Stimulated activated CD8-positive, alpha-beta memory T cell treated with anti-CD3 and anti-CD28 coated beads, Interleukin-12 subunit alpha, Interleukin-12 subunit beta, amount 100 ng/mL, for 4 hours (primary cell): ENCODE results near the gene CISD3.

Experiments used
- DNase-seq: peaks from one replicate; pipeline ENCODE4 v3.0.0-alpha.2; 2020; ENCODE audit warnings: low read depth

The CISD3 gene, protein sequence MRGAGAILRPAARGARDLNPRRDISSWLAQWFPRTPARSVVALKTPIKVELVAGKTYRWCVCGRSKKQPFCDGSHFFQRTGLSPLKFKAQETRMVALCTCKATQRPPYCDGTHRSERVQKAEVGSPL

DNA sequence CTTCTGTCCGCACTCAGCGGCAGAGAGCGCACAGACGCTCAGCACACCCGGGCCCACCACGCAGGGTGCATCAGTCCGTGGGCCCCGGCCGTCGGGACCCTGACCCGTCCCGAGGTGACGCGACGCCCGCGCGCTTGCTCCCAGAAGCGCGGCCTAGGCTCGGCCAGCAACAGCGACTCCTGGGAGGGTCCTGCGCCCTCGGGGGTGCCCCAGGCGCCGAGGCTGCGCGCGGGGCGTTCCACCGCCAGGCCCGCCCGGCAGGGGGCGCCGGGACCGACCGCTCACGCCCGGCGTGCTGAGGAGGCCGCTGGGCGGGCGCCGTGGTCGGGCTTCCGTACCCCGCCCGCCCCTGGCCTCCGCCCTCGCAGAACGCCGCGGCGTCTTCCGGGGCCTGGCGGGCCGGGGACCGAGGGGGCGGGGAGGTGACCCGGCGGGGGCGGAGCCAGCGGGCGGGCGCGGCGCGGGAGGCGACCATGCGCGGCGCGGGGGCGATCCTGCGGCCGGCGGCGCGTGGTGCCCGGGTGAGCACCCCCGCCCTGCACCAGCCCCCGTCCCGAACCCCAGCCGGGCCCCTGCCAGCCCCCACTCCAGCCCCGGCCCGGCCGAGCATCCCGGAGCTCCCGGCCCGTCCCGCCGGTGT is at the start of gene CISD3:
TSS of gene CISD3 (plus strand) at position 456 of the 640 bp plus-strand sequence. CDS start at position 474, 18 bp downstream.
- DNase-seq, result peak; percentile 82

DNA sequence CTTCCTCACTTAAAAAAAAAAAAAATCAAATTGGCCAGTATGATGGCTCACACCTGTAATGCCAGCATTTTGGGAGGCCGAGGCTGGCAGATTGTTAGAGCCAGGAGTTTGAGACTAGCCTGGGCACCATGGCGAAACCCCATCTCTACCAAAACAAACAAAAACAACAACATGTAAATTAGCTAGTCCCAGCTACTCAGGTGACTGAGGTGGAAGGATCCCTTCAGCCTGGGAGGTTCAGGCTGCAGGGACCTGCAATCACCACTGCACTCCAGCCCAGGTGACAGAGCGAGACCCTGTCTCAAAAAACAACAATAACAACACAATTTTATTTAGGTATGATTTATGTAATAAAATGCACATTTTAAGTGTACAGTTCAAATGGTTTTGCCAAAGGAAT is 49.0 kb upstream of the CISD3 start:
- no peak for DNase-seq

DNA sequence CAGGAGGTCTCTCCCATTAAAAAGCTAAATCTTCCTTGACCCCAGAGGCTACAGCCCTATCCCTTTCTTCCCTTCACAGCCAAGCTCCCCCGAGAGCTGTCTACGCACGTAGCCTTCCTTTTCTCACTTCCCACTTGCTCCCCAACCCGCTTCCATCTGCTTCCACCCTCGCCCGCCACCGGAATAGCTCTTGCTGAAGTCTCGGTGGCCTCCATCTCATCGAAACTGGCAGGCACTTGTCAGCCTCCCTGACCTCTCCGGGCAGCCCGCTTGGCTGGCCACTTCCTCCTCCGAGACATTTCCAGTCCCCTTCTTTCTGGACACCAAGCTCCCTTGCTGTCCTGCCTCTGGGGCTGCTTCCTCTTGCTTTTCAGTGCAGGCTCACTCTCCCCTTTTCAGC is 44.6 kb upstream of the CISD3 start:
- DNase-seq, result no peak

DNA sequence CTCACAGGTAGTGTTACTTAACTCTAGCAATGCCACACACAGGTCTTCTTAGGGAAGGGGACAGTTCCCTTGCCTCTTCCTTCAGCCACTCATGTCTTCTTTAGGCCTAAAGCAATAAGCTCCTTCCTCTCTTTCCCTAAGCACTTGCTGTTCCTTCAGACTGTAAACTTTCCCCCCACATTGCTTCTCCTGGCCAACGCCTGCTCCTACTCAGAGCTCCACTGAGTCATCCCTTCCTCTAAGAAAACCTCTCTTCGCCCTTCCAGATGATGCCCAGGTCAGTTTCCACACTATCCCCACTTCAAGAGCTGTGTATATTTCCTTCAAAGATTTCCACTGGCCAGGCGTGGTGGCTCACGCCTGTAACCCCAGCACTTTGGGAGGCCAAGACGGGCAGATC is 42.9 kb upstream of the CISD3 start:
- no peak for DNase-seq

DNA sequence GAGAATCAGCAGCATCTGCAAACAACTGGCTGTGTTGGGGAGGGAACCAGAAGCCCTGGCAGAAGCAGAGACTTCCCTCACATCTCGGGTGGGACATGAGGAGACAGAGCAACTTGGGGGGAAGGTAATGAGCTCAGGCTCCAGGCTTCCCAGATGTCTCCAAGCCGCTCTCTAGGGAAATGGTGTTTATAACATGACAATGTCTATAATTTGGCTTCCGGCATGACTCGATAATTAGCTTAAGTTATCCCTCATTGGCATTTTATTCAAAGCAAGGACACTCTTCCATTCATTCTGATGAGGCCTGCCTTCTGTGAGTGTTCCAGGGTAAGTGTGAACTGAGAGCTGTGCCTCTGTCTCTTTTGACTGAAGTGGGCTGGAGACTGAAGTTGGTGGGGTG is 39.8 kb upstream of the CISD3 start:
- DNase-seq, result no peak

DNA sequence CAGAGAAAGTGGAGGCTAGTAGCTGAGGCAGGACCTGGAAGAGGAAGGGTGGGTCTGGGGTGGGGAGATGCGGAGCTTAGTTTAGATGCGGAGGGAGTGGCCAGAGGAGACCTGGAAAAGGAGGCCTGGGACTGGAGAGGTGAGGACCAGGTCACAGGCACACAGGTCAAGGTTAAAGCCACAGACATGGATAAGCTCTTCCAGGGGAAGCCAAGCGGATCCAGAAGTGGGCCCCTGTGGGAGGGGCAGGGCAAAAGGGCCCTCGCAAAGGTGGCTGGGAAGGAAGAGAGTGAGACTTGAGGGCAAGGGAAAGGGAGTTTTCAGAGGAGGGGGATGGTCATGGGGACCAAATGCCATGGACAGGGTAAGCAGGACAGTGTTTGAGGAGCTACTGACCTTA is 39.0 kb upstream of the CISD3 start:
- DNase-seq, result no peak

DNA sequence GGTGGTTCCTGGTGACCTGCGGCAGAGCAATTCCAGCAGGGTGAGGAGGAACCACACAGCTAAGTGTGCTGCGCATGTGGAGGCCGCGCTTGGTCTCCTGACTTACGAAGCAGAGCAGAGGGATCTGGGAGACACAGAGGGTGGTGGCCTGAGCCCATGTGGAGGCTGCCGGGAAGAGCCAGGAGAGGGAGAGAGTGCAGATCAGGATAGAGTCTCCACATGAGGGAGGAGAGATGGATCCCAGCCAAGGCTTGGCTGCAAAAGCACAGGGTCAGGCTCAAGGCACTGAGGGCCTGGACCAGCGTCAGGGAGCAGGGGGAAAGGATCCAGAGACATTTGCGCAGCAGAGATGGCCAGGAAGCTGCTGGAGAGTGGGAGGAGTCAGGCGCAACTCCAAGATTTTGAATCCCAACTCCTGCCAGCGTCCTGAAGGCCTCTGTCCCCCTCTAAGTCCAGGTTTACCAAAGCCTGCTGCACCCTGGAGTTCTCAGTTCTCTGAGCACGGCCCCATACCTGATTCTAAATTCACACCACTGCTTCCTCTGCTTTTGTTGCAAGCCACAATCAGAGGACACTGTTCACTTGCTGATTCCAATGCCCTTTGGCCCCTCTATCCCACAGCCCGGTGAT is 36.3 kb upstream of the CISD3 start:
- DNase-seq, result no peak

DNA sequence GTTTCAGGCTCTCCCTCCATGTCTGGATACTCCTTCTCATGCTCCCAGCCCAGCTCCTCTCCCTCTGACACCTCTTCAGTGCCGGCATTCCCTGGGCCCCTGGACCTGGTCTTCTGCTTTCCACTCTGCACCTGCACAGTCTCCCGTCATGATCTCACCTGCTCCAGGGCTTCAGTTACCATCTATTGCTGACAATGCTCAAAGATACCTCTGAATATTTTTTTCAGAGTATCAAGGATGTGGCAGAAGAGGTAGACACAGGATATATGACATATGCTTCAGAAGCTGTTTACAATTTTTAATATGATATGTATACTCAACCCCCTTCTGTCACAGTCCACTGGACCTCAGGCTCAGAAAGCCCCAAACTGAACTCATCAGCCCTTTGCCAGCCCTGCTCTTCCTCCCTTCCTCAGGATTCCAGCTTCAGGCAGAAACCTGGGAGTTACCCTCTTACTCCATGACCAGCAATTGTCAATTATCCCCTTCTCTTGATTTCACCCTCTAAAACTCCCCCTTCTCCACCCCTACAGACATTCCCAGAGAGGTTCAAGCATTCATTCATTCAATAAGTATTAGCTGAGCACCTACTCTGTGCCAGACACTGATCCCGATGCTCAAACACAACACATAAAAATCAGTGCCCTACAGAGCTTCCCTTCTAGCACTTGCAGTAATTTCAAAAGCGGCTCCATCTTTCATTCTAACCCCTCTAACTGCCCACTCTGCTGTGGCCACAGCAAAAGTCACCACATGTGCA is 32.9 kb upstream of the CISD3 start:
- no peak for DNase-seq

DNA sequence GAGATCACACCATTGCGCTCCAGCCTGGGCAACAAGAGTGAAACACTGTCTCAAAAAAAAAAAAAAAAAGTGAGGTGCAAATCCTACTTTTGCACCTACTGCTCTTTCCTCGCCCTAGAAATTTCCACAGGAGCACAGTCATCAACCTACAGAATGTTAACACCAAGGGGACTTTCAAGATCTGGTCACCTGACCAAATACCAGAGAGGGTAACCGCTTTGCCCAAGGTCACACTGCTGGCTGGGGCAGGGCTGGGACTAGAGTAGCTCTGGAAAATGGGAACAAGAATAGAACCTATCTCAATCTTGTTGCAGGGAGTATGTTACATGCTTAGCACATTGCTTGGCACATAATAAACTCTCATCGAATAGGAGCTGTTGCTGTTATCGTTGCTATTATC is 31.4 kb upstream of the CISD3 start:
- no peak for DNase-seq

DNA sequence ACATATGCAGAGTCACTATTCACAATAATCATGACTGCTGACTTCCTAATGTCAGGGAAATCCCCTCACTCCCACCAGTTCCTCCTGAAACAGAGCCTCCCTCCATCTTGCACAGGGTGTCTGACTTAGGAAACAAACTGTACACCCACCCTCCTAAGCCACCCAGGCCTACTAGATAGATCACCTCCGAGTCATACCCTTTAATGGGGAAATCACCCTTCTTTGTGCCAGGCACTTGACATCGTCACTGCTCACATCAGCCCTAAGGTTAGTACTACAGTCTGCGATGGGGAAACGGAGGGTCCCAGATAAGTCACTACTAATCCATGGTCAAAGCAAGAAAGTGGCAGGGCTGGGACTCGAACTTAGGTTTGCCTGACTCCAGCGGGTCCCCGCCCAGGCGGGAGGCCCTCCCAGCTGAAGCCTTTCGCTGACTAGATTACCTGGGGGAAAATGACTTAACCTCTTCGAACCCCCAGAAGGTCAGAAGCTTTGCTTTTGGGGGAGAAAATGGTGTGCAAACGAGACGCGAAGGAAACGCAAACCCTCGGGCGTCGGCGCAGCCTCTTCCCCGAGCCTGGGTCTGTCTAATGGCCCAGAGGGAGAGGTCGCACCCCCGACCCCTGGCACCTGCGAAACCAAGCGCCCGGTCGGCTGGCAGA is 28.5 kb upstream of the CISD3 start:
- peak; percentile 63 for DNase-seq

DNA sequence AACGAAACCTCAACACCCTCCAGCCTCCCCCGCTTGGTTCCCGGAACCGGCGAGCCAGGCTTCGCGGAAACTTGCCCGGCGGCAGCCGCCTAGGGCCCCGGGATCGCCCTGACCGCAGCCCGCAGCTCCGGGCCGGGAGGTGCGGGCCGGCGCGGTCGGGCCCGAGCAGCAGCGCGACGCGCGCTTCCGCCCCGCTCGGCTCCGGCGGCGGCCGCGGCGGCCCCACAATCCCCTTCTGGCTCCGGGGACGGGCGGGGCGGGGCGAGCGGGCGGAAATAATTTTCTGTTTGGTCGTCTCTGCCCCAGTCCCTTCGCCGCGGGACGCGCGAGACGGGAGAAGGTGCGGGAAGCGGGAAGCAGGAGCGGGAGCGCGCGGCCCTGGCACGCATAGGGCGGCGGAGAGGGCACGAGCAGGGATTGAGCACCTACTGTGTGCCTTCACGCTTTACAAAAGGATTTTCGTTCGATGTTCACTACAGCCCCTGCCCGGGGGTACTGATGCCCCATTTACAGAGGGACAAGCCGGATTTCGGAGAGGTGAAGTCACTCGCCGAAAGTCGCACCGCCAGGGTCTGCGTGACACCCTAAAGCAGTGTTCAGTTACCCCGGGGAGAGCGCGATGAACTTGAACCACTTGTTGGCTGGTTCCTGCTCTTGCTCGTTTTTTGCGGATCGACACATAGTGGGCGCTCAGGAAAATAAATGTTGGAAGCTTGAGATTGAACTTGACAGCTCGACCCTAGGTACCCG is 27.8 kb upstream of the CISD3 start:
- peak; percentile 75 for DNase-seq

DNA sequence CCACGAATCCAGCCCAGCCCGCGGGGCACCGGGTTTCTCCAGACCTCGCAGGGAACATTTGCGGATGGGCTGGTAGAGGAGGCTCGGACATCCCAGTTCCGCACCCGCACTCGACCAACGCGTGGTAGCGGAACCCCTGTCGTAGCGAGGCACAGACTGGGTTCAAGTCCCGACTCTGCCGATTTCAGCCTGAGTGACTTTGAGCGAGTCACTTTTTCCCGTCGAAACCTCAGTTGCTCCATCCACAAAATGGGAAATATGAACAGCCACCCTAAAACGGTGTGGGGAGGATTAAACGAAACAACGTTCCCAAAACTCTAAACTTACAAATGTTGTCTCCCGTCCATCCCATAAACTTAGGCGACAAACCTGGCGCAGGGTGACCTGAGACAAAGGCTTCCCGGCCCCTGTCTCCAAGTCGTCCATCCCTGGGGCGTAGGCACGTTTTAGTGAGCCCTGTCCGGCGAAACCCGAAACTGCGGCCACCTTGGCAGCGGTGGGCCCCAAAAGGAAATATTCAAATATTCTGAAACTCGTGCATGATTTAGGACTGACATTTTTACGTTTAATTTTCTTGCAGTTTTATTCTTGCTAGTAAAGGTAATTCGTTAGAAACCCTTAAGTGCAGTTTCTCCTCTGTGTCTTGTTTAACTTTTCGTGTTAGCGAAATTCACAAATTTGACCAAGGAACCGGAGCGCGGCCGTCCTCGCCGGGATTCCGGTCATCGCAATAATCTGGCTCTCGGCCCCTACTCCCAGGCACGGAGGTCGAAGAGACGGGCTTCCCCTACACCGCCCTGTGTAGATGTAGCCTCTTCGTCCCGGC is 27.0 kb upstream of the CISD3 start:
- DNase-seq, result no peak

DNA sequence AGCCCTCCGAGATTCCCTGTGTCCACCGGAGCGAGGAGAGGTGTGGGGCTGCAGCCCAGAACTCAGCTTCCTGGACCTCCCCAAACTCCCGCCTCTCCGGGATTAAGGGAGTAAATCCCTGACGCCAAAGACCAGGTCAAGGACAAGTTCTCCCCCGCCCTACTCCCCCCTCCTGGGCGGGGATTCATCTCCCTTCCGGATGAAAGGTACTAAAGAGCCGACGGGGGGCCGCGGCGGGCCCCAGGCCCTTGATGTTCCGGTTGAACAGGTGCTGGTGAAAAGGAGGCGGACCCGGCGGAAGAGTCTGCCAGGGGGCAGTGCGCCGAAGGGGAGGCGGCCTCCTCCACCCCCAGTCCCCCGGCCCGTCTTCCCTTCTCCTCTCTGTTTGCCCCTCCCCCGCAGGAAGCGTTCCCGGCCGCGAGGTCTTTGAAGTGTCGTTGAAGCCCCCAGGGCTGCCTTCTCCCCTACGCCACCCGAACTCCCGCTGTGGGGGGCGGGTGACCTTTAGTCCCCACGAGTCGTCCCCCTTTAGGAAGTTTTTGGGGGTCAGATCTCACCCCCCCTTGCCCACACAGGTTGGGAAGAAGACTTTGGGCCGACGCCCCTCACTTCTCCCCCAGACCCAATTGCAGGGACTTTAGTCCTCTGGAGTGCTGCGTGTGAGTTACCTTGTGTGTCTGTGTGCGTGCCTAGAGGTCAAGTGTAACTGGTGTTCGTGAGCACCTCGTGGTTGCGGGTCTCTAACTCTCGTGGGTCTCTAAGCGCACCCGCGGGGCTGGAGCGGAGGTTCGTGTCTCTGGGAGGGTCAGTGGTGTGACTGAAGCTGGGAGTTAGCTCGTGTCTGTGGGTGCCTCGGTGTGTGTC is 26.2 kb upstream of the CISD3 start:
- DNase-seq, result peak; percentile 75

DNA sequence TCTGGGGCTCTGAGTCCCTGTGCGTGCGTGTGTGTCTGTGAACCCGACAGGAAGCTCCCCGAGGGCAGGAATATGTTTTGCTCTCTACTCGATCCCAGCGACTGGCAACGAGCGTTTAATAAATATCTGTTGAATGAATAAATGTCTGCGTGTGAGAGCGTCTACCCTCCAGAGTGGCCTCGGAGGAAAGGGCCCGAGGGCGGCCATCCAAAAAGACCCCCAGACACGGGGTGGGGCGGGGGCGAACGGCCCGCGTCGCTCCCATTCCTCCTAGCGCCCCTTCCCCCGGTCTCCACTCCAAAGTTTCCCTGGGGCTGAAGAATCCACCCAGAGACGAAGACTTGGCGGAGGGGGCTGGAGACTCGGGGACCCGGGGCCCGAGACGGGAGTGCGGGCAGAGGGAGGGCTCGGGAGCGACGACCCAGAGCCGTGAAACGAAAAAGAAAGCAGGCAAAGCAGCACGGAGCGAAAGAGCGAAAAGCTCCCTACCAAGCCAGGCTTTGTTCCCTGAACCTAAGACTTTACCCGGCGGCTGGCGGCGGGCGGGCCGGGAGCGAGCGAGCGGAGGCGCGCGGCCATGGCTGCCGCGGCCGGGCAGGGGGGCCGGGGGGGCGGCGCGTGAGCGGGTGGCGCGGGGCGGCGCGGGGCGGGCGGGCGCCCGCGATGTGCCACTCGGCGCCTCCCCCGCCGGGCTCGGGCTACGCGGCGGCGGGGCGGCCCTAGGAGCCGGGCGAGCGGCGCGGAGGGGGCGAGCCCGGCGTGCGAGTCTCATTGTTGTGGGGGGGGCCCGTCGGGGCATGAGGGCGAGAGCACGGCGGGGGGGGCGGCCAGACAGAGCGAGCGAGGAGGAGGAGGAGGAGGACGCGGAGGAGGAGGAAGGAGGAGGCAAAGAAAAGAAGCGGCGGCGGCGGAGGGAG is 25.3 kb upstream of the CISD3 start, which contains the start of gene MLLT6:
TSS of gene MLLT6 (plus strand) at position 668 of the 917 bp plus-strand sequence. CDS start 360 bp downstream, outside the sequence.
- DNase-seq, result peak; percentile 78

DNA sequence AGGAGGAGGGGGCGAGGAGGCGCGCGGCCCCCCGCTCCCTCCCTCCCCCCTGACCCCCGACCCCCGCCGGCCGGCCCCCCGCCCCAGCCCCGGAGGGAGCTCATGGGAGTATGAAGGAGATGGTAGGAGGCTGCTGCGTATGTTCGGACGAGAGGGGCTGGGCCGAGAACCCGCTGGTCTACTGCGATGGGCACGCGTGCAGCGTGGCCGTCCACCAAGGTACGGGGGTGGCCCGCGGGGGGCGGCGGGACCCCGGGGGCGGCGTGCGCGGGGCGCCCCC is 24.7 kb upstream of the CISD3 start:
- DNase-seq, result no peak

DNA sequence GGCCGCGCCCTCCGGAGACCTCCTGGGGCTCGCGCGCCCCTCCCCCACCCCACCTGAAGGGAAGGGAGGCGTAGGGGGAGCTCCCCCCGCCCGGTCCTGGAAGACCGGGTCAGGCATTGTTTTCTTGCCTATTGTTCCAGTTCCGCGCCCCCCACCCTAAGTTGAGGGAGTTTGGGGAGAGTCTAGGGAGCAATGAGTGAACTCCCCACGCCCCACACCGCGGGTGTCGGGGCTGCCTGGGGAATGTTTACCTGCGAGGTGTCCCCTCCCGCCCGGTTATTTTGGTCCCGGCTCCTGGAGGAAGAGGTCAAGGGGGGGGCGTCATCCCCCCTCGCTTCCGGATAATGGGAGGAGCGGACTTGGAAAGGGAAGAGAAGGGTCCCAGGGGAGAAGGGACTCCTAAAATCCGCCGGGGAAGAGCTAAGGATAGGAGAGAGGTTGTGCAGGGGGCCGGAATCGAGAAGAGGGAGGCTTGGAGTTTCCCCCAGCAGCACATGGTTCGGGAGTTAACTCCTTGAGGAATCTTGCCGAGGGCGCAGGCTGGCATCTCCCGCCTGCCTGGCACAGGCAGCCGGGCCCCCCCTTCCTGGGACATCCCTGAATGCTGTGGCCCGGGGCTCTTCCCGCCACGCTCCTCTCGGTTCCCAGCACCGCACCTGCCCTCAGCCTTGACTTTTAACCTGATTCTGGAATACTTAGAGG is 24.2 kb upstream of the CISD3 start:
- peak; percentile 39 for DNase-seq

DNA sequence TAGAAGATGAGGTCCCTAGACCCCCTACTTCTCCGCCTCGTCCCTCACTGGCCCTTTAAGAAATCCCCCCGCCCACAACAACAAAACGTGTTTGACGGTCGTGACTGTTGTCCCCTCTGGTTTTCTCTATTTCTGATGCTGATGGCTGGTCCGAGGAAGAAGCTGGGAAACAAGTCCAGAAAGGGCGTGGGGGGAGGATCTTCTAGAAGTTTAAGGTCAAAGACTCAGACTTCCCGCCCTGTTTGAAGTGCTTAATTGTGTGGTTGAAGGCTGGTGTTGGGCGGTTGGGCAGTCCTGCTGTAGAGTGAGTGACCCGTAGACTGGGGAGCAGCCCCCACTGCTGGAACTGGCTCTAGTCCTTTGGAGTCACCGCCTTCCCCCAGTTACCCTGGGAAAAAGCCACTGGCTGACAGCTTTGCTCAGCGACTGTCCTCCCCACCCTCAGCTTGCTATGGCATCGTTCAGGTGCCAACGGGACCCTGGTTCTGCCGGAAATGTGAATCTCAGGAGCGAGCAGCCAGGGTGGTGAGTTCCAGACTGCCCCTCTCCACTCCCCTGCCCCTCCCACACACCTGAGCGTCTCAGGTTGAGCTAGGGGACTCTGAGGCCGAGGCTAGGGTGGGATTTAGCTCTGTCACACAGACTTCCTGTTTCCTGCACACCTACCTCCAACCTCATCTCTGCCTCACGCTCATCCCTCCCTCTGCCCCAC is 23.5 kb upstream of the CISD3 start:
- DNase-seq, result peak; percentile 46
